ENCODE data around the gene SORCS2.

The SORCS2 gene

DNA sequence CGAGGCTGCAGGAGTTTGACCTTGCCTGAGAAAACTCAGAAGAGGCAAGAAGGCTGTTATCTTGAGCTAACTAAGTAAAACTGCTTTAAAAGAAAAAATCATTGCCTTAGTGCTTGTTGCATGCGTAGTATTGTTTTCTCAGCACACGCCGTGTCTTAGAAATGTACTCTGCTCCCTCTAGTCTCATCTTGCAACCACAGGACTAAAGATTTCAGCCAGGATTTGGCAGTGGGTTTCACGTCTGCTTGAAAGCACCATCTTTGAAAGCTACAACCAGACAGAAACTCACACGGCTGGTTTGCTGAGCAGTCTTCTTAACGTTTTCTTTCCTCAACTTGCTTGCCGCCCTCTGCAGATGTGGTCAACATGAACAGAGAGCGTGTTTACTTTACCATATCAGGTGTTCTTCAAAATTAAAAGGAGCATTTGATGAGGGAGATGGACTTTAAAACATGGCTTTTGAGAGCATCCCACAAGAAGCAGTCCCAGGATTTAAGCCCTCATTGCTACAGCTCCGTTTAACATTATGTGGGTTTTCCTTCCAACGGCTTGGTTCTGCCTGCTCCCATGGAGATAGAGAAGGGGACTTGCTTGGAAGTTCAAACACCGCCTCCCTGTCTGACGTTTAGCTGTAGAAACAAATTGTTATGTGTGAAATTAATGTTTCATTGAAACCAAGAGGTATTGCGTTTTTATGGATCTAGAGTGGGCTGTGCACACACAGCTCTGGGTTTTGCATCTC lies 3.4 kb downstream of the SORCS2 start:
- H3K27me3 ChIP-seq (ENCODE audit: control insufficient read depth, insufficient read depth, low read length), result peaks cover 49% of the 10 kb centered on the region
- no peak overlapping the region for H3K9ac ChIP-seq (ENCODE audit: low read length)
- no peak overlapping the region for H3K4me3 ChIP-seq (ENCODE audit: low read depth, low read length)
- no peaks in the 10 kb centered on the region for H3K9me3 ChIP-seq (ENCODE audit: control insufficient read depth, insufficient read depth, low read depth, low read length)
- H3K27ac ChIP-seq (ENCODE audit: low read depth, low read length), result no peak overlapping the region
- H3K4me1 ChIP-seq (ENCODE audit: control insufficient read depth, insufficient read depth, low read length), result peaks cover 15% of the 10 kb centered on the region; the same call in 1 of the 2 replicates
- no peaks in the 10 kb centered on the region for H3K36me3 ChIP-seq (ENCODE audit: control insufficient read depth, insufficient read depth, low read length)

DNA sequence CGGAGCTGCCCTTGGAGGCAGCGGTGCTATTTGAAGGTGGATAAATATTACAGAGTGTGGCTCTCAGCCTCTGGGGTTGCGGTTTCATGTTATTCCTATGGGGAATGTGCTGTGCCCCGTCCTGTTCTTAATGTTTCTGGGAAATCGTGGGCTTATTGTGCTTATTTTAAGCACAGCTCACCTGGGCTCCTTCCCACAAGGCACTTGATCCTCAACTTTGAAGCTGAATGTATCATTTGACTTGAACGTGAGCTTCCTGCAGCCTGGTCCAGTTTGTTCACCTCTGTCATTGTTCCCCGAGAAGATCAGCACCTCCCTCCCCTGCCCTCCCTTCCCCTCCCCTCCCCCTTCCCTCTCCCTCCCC lies 3.9 kb downstream of the SORCS2 start:
- H3K9ac ChIP-seq (ENCODE audit: low read length), result no peak overlapping the region
- H3K27me3 ChIP-seq (ENCODE audit: control insufficient read depth, insufficient read depth, low read length), result peaks cover 44% of the 10 kb centered on the region
- H3K4me1 ChIP-seq (ENCODE audit: control insufficient read depth, insufficient read depth, low read length), result peaks cover 19% of the 10 kb centered on the region
- H3K36me3 ChIP-seq (ENCODE audit: control insufficient read depth, insufficient read depth, low read length), result no peaks in the 10 kb centered on the region
- H3K9me3 ChIP-seq (ENCODE audit: control insufficient read depth, insufficient read depth, low read depth, low read length), result no peaks in the 10 kb centered on the region
- H3K4me3 ChIP-seq (ENCODE audit: low read depth, low read length), result no peak overlapping the region
- H3K27ac ChIP-seq (ENCODE audit: low read depth, low read length), result no peak overlapping the region

DNA sequence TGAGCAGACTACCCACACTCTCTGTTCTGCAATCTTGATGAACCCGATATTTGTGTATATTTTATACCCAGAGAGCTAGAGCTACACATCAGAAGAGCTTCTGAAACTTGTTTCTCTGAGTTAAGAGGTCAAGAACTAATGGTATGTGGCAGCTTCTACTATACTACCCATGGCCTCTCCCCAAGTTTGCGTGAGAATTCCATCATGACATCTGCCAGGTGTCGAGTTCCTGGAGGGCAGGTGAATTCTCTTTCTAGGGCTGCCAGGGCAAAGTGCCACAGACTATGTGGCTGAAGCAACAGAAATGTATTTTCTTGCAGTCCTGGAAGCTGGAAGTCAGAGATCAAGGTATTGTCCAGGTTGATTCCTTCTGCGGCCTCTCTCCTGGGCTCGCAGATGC lies 4.4 kb downstream of the SORCS2 start:
- peaks cover 39% of the 10 kb centered on the region for H3K27me3 ChIP-seq (ENCODE audit: control insufficient read depth, insufficient read depth, low read length)
- H3K9ac ChIP-seq (ENCODE audit: low read length), result no peak overlapping the region
- no peaks in the 10 kb centered on the region for H3K36me3 ChIP-seq (ENCODE audit: control insufficient read depth, insufficient read depth, low read length)
- H3K27ac ChIP-seq (ENCODE audit: low read depth, low read length), result no peak overlapping the region
- H3K9me3 ChIP-seq (ENCODE audit: control insufficient read depth, insufficient read depth, low read depth, low read length), result no peaks in the 10 kb centered on the region
- H3K4me1 ChIP-seq (ENCODE audit: control insufficient read depth, insufficient read depth, low read length), result peaks cover 24% of the 10 kb centered on the region
- H3K4me3 ChIP-seq (ENCODE audit: low read depth, low read length), result no peak overlapping the region

DNA sequence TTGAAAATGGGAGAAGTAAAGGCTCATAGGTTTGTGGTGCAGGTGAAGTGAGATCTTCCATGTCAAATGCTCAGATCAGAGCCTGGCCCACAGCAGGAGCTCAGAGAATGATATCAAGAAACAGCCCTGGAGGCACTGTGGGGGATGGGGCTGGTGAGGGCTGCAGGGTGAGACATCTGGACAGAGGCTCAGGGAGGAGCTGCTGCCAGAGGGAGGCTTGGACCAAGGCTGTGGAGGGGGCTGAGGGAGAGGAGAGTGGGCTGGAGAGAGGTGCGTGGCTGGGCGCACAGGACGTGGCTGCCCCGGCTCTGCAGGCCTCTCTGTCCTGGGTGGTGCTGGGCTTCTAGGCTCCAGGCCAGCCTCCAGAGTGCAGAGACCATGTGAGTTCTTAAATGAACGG lies 5.6 kb downstream of the SORCS2 start:
- Histone ChIP-seq H3K27ac (ENCODE audit: low read depth, low read length) (no peak overlapping the region), H3K36me3 (ENCODE audit: control insufficient read depth, insufficient read depth, low read length) (no peaks in the 10 kb centered on the region), H3K9me3 (ENCODE audit: control insufficient read depth, insufficient read depth, low read depth, low read length) (no peaks in the 10 kb centered on the region), H3K4me1 (ENCODE audit: control insufficient read depth, insufficient read depth, low read length) (peaks cover 34% of the 10 kb centered on the region), H3K27me3 (ENCODE audit: control insufficient read depth, insufficient read depth, low read length) (peaks cover 34% of the 10 kb centered on the region), H3K9ac (ENCODE audit: low read length) (no peak overlapping the region), H3K4me3 (ENCODE audit: low read depth, low read length) (no peak overlapping the region)

DNA sequence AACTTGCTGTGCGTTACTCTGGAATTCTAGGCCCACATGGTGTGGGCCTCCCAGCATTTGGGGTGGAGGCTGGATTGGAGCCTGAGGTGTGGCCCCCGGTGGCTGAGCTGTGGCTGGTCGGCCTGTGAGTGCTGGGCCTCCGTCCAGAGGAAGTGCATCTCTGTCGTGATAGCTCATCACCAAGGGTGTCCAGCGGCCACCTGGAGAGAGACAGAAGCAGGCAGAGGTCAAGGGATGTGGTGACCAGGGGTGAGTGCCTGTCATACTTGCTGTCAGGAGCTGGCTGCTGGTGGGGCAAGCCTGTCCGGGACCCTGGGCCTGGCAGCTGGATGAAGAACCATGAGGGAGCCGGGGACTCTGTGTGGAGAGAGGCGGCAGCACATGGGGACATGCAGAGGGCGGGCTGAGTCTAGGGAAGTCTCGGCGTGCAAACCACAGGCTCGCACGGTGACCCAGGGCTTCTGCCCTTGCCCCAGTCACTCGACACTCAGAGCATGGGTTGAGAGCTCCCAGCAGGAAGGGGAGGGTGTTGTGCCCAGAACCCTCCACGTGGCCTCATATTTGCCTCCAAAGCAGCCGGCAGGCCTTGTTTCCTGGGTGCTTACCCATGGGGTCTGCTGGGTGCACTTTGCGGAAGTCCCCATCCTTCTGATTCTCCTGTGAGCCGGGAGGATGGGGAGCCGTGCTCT lies 6.2 kb downstream of the SORCS2 start:
- Histone ChIP-seq H3K9ac (ENCODE audit: low read length) (no peak overlapping the region), H3K27me3 (ENCODE audit: control insufficient read depth, insufficient read depth, low read length) (peaks cover 27% of the 10 kb centered on the region), H3K36me3 (ENCODE audit: control insufficient read depth, insufficient read depth, low read length) (no peaks in the 10 kb centered on the region), H3K4me1 (ENCODE audit: control insufficient read depth, insufficient read depth, low read length) (peaks cover 29% of the 10 kb centered on the region), H3K4me3 (ENCODE audit: low read depth, low read length) (no peak overlapping the region), H3K27ac (ENCODE audit: low read depth, low read length) (no peak overlapping the region), H3K9me3 (ENCODE audit: control insufficient read depth, insufficient read depth, low read depth, low read length) (no peaks in the 10 kb centered on the region)

DNA sequence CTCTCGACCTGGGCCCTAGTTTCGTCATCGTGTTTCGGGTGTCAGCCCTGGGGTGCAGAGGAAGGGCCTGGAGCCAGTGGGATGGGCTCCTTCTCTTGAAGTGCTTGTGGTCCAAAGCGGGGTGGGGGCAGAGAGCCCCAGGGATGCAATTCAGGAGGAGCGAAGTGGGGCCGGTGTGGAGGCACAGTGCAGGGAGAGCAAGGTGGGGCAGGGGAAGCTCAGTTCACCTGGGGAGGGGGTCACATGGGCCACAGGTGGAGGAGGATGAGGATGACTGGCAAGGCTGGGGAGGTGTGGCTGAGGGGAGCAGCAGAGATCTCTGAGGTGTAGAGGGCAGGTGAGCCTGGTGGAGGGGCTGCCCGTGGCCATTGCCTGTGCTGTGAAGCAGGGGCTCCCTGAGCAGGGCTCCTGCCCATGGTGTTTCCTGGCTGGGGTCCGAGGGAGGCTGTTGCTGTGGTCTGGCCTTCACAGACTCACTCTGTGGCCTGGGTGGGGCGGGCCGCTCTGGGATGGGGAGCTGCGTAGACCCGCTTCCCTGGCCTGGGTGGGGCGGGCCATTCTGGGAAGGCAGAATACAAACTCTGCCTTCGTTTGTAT lies 6.9 kb downstream of the SORCS2 start:
- H3K4me3 ChIP-seq (ENCODE audit: low read depth, low read length), result no peak overlapping the region
- H3K27me3 ChIP-seq (ENCODE audit: control insufficient read depth, insufficient read depth, low read length), result peaks cover 21% of the 10 kb centered on the region
- H3K4me1 ChIP-seq (ENCODE audit: control insufficient read depth, insufficient read depth, low read length), result peaks cover 27% of the 10 kb centered on the region
- H3K9ac ChIP-seq (ENCODE audit: low read length), result no peak overlapping the region
- no peaks in the 10 kb centered on the region for H3K36me3 ChIP-seq (ENCODE audit: control insufficient read depth, insufficient read depth, low read length)
- H3K27ac ChIP-seq (ENCODE audit: low read depth, low read length), result no peak overlapping the region
- H3K9me3 ChIP-seq (ENCODE audit: control insufficient read depth, insufficient read depth, low read depth, low read length), result no peaks in the 10 kb centered on the region

DNA sequence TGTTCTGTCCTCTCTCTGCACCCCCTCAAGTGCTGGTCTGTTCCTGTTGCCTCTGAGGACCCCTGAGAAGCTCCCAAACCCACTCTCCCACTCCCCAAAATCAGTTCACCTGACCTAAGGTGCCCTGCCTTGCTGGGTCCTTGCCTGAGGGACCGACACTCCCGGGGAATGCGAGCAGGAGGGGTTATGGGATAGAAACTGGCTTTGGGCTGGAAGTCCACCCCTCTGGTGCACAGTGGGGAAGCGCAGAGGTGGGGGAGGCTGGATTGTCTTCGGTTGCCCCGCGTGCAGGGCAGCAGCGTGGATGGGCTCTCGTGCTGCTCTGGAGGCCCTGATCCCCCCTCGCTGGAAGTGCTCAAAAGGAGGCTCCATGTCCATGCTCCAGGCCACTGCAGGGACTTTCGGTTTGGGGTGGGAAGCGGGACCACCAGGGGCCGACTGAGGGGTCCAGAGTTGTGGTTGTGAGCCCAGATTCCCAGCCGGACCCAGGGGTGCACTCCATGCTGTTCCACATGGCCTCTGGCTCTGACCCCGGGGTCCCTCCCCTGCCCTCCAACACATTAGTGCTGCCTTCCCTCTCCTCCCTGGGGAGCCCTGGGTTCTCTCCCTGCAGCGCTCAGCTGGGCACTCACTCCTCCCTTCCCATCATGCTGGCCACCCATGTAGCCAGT lies 7.6 kb downstream of the SORCS2 start:
- Histone ChIP-seq H3K27me3 (ENCODE audit: control insufficient read depth, insufficient read depth, low read length) (peaks cover 14% of the 10 kb centered on the region), H3K27ac (ENCODE audit: low read depth, low read length) (no peak overlapping the region), H3K9me3 (ENCODE audit: control insufficient read depth, insufficient read depth, low read depth, low read length) (no peaks in the 10 kb centered on the region), H3K4me3 (ENCODE audit: low read depth, low read length) (no peak overlapping the region), H3K4me1 (ENCODE audit: control insufficient read depth, insufficient read depth, low read length) (peaks cover 27% of the 10 kb centered on the region), H3K36me3 (ENCODE audit: control insufficient read depth, insufficient read depth, low read length) (no peaks in the 10 kb centered on the region), H3K9ac (ENCODE audit: low read length) (no peak overlapping the region)

DNA sequence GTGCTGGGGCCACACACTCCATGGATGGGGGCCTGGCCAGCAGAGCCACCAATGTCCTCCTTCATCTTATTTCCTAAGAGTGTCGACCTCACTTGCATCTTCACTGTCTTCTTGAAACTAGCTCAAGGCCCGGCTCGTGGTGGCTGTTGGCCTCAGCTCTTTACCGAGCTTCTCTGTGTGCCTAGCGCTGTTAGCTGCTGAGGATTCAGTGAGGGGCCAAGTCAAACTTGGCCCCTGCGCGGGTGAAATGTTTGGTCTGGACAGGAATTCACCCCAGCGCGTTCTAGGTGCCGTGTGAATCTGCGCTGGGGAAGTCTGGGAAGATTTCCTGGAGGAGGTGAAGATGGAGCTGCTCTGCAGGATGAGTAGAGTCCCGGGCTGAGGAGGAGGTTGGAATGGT lies 8.5 kb downstream of the SORCS2 start:
- Histone ChIP-seq H3K9me3 (ENCODE audit: control insufficient read depth, insufficient read depth, low read depth, low read length) (no peaks in the 10 kb centered on the region), H3K9ac (ENCODE audit: low read length) (no peak overlapping the region), H3K4me3 (ENCODE audit: low read depth, low read length) (no peak overlapping the region), H3K27ac (ENCODE audit: low read depth, low read length) (no peak overlapping the region), H3K36me3 (ENCODE audit: control insufficient read depth, insufficient read depth, low read length) (no peaks in the 10 kb centered on the region), H3K27me3 (ENCODE audit: control insufficient read depth, insufficient read depth, low read length) (peaks cover 5% of the 10 kb centered on the region), H3K4me1 (ENCODE audit: control insufficient read depth, insufficient read depth, low read length) (peaks cover 26% of the 10 kb centered on the region)

DNA sequence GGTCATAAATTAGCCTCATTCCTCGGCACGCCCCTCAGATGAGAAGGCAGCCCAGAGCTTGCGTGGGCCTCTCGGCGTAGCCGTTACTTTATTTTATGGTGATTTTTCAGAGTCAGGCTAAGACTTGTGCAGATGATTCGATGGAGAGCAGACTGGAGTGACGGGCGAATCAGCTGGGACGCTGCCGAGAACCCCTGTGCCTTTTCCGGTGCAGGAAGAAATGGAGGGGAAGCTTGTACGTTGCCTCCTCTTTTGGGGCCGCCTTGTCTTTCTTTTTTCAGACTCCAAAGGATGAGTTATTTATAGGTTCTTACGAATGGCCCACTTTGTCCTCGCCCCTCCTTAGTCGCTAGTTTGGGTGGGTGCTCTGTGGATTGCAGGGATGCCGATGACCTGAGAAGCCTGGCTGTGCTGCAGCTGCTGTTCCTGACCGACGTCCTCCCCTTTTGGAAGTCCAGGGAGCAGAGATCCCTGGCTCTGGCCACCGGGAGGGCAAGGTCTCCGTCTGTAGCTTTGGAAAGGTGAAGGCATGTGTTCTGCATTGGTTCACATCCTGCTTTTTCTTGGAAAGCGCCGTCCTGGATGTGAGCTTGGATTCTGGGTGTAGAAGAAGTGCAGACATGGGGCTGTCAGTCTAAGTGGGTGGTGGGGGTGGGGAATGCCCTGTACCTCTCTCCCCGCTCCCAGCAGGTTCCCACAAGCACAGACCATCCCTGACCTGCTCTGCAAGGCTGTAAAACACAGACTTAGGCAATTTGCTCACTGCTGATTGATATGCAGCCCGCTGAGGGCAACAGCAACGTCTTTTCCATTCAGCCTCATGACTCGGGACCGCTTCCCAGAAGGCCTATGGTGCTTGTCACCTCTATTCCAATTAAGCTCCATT lies 9.3 kb downstream of the SORCS2 start:
- Histone ChIP-seq H3K36me3 (ENCODE audit: control insufficient read depth, insufficient read depth, low read length) (no peaks in the 10 kb centered on the region), H3K4me3 (ENCODE audit: low read depth, low read length) (no peak overlapping the region), H3K9ac (ENCODE audit: low read length) (no peak overlapping the region), H3K9me3 (ENCODE audit: control insufficient read depth, insufficient read depth, low read depth, low read length) (no peaks in the 10 kb centered on the region), H3K27ac (ENCODE audit: low read depth, low read length) (no peak overlapping the region), H3K4me1 (ENCODE audit: control insufficient read depth, insufficient read depth, low read length) (peaks cover 28% of the 10 kb centered on the region), H3K27me3 (ENCODE audit: control insufficient read depth, insufficient read depth, low read length) (no peaks in the 10 kb centered on the region)

DNA sequence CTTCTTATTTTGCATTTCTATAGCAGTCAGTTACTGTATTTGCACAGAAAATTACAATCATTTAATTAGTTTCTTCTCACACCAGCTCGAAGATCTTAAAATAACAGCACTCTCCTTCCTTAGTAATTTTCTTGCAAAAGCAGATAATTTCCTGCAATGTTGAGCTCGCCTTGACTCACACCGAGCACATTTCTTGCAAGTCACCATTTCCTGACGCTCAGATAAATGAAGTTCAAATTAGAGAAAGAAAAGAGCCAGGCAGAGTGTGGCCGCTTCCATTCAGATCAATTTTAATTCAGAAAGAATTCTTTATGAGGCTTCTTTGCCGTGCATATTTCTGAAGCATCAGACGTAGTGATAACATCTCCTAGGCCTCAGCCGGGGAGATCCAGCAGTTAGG lies 10.1 kb downstream of the SORCS2 start:
- Histone ChIP-seq H3K4me3 (ENCODE audit: low read depth, low read length) (no peak overlapping the region), H3K4me1 (ENCODE audit: control insufficient read depth, insufficient read depth, low read length) (peaks cover 34% of the 10 kb centered on the region), H3K9ac (ENCODE audit: low read length) (no peak overlapping the region), H3K36me3 (ENCODE audit: control insufficient read depth, insufficient read depth, low read length) (no peaks in the 10 kb centered on the region), H3K27ac (ENCODE audit: low read depth, low read length) (no peak overlapping the region), H3K27me3 (ENCODE audit: control insufficient read depth, insufficient read depth, low read length) (no peaks in the 10 kb centered on the region), H3K9me3 (ENCODE audit: control insufficient read depth, insufficient read depth, low read depth, low read length) (no peaks in the 10 kb centered on the region)
